GM10266 (cell line): Measurements from ENCODE around the gene CXCR2.

Experiments
- DNase-seq: peaks from one replicate; pipeline ENCODE4 v3.0.0; 2012; ENCODE audit errors: extremely low spot score
- TF ChIP-seq, protein P1 (sequence below): IDR thresholded peaks from 2 replicates; pipeline ENCODE4 v1.5.1; 2012; ENCODE audit warnings: mild to moderate bottlenecking, low read depth; ENCODE audit not compliant: control insufficient read depth, insufficient read depth; ENCODE audit errors: missing control alignments

CXCR2 gene

DNA sequence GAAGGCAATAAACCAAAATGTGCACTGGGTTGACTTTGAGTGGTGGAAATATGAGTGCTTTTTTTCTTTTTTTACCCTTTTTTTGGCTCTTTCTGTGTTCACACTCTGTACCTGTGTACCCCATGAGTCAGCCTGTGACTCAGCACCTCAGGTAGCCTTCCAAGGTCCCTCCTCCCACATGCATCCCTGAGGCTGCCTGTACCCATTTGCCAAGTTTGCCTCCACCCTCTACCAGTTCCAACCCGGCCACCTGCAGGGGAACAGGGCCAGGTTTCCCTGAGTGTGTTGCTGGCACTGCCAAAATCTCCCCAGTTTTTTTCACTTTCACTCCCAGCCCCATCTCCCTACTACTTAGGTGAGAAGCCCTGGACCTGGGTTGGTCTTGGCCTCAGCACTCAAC is 26.9 kb downstream of the CXCR2 start:
- no peak for DNase-seq
- TF ChIP-seq, protein P1, sequence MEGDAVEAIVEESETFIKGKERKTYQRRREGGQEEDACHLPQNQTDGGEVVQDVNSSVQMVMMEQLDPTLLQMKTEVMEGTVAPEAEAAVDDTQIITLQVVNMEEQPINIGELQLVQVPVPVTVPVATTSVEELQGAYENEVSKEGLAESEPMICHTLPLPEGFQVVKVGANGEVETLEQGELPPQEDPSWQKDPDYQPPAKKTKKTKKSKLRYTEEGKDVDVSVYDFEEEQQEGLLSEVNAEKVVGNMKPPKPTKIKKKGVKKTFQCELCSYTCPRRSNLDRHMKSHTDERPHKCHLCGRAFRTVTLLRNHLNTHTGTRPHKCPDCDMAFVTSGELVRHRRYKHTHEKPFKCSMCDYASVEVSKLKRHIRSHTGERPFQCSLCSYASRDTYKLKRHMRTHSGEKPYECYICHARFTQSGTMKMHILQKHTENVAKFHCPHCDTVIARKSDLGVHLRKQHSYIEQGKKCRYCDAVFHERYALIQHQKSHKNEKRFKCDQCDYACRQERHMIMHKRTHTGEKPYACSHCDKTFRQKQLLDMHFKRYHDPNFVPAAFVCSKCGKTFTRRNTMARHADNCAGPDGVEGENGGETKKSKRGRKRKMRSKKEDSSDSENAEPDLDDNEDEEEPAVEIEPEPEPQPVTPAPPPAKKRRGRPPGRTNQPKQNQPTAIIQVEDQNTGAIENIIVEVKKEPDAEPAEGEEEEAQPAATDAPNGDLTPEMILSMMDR: no peak

DNA sequence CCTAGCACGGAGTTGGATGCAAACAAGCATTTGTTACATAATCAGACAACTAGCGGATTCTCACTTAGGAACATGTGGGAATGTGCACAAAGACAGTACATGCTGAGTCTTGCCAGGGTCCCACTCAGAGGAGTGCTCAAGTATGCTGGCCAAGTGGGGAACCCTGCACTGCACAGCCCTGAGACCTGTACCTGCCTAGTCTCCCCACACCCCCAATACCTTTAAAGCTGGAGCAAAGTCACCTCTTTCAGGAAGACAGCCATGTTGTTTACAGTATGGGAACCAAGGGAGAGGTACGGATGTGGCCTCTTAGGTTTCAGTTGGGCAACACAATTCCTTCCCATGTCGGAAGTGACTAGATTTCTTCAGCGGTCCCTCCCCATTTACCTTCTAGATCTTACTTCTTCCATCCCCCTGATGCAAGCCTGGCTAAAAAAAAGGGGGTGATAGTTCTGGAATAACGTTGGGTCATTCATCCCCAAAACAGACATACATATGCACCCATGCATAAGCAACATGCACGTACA is 30.2 kb downstream of the CXCR2 start:
- TF ChIP-seq, protein P1: no peak
- no peak for DNase-seq

DNA sequence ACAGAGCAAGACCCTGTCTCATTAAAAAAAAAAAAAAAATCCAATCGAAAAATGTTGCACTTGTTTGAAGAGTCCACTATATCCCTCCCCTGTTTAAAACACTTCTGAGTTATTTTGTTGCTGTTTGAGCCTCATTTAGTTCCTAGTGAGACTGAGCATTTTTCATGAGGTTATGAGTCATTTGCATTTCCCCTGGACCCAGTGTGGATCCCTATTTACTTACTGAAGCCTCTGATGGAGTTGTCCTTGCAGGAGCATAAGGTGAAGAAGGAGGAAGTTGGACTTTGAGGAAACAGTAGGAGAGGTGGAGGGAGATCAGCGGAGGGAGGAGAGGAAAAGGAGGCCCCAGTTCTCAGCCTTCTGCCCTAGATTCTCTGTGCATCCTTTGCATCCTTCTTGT is 35.8 kb downstream of the CXCR2 start:
- no peak for DNase-seq
- TF ChIP-seq, protein P1: no peak

- TF ChIP-seq, protein P1: no peak
- DNase-seq: no peak
Observed at GRCh38 chr2:218162814-218163213, 37.0 kb downstream of the CXCR2 start.

DNA sequence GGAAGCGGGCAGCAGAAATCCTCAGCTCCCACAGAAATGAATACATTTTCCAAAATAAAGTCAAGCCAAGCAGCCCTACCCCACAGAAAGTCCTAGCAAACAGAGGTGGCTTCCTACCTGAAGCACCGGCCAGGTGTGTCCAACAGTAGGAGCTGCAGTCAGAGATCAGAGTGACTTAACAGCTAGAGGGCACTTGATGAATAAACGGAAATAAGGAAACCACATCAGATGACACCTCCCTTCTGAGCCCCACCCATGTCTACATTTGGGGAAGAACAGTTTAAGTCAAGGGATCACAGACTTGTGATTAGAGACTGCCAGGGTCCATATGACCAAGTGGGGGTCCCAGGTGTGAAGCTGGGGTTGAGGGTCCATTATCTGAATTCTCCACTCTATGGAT is 41.0 kb downstream of the CXCR2 start, which contains the start of gene CXCR1:
Gene CXCR1 (minus strand): TSS at position 172 of the 400 bp plus-strand sequence. CDS start 1,751 bp downstream, outside the sequence.
- no peak for DNase-seq
- TF ChIP-seq, protein P1: no peak

DNA sequence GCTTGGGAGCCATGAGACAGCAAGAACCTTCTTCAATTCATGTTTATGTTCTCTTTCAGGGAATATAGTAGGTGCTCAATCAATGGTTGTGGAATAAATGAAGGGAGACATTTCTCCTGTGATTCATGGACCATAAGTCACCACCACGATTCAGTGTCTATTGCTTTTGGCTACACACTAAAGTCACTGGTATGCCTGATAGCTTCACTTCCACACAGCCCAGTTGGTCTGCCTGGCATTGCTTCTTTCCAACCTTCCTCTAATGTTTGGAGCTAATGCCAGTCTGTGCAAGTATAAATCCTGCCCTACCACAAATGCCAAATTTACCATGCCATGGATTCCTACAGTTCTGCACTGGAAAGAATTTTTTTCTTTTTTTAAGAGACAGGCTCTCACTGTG is 42.2 kb downstream of the CXCR2 start:
- TF ChIP-seq, protein P1: no peak
- no peak for DNase-seq

GRCh38 chr2:218168635-218169462 is 43.0 kb downstream of the CXCR2 start:
- TF ChIP-seq, protein P1: peak; percentile 67
- DNase-seq: peak; percentile 64
